ENCODE measurements around the gene CIROP. TPM values are rescaled to one million over a fixed set of nuclear protein-coding genes. Genes with fewer than 3 reads are reported as not detected.

The CIROP gene
- total and polyA plus RNA-seq, 2 donors (not counting 1 experiment from before 2014, with no cell fraction given): not detected

DNA sequence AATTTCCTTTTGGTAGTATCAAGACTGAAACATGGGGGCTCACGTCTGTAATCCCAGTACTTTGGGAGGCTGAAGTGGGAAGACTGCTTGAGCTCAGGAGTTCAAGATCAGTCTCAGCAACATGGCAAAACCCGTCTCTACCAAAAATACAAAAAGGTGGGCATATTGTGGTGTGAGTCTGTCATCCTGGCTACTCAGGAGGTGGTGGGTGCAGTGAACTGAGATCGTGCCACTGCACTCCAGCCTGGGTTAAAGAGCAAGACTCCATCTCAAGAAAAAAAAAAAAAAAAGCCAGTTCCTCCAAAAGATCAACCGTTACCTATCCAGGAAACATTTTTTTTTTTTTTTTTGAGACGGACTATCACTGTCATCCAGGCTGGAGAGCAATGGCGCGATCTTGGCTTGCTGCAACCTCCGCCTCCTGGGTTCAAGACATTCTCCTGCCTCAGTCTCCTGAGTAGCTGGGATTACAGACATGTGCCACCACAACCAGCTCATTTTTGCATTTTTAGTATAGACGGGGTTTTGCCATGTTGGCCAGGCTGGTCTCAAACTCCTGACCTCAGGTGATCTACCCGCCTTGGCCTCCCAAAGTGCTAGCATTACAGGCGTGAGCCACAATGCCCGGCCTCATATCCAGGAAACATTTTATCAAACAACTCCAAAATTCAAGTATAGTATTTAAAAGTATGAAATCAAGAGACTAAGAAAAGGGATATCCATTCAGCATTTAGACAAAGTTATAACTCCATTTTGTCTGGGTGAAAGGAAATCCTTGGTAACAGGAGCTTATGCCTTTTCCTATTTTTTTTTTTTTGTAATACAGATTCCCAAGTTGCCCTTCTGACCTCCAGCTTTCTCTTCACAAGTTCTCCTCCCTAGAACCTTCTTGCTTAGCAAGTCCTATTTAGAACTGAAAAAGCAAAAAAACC lies 13.2 kb downstream of the CIROP start:
- no peak for DNase-seq
- no peaks in the 10 kb centered on the region for H3K9me3 ChIP-seq (ENCODE audit: control extremely low read depth in 1 of 3, control insufficient read depth in 2 of 3, insufficient read depth in 1 of 3, low read length in 2 of 3)
- H3K4me3 ChIP-seq (ENCODE audit: control extremely low read depth in 1 of 5, extremely low read depth in 1 of 5, insufficient read depth in 1 of 5, low read depth in 2 of 5, low read length in 4 of 5): no peak overlapping the region
- no peaks in the 10 kb centered on the region for H3K27me3 Mint-ChIP-seq
- H3K4me1 ChIP-seq (ENCODE audit: control insufficient read depth in 2 of 2, insufficient read depth in 2 of 2, low read length in 2 of 2): peaks cover 14 to 17% of the 10 kb centered on the region in 2 donors
- H3K36me3 ChIP-seq (replicated peaks in 1 of 2; ENCODE audit: control extremely low read depth in 1 of 2, control insufficient read depth in 1 of 2, extremely low read depth in 1 of 2, insufficient read depth in 2 of 2, low read length in 1 of 2): peaks cover 9 to 65% of the 10 kb centered on the region in 2 experiments
- ChIA-PET POLR2A (interaction anchor here (0.7 kb wide), 2 partner anchors 370 to 530 kb away, joined by 4 to 8 read pairs; no protein-coding TSS in a partner anchor), CTCF (interaction anchor here (0.8 to 3.7 kb wide), 8 partner anchors 9 to 106 kb away, joined by 3 to 29 read pairs (median 4); no protein-coding TSS in a partner anchor)
- no peak overlapping the region for H2AFZ ChIP-seq (ENCODE audit: insufficient read depth, low read depth, low read length, poor library complexity, severe bottlenecking)
- H3K4me2 ChIP-seq (replicated peaks; ENCODE audit: low read depth, low read length, poor library complexity, severe bottlenecking): no peak overlapping the region
- no peak overlapping the region for H3K27ac Mint-ChIP-seq
- no peak overlapping the region for H3K9ac ChIP-seq (ENCODE audit: low read length)
- H3K79me2 ChIP-seq (ENCODE audit: control insufficient read depth, insufficient read depth, low read length): peaks cover 77% of the 10 kb centered on the region
- no peak for ATAC-seq (ENCODE audit: low read depth)
- WGBS (ENCODE audit: insufficient coverage): 100% methylated on average over 3 of the region's 12 CpGs
- no peak for TF ChIP-seq EZH2 (IDR thresholded peaks at IDR 0.05; ENCODE audit: borderline replicate concordance, insufficient read depth, low read depth, low read length, poor library complexity, severe bottlenecking)
- TF ChIP-seq, protein P1, sequence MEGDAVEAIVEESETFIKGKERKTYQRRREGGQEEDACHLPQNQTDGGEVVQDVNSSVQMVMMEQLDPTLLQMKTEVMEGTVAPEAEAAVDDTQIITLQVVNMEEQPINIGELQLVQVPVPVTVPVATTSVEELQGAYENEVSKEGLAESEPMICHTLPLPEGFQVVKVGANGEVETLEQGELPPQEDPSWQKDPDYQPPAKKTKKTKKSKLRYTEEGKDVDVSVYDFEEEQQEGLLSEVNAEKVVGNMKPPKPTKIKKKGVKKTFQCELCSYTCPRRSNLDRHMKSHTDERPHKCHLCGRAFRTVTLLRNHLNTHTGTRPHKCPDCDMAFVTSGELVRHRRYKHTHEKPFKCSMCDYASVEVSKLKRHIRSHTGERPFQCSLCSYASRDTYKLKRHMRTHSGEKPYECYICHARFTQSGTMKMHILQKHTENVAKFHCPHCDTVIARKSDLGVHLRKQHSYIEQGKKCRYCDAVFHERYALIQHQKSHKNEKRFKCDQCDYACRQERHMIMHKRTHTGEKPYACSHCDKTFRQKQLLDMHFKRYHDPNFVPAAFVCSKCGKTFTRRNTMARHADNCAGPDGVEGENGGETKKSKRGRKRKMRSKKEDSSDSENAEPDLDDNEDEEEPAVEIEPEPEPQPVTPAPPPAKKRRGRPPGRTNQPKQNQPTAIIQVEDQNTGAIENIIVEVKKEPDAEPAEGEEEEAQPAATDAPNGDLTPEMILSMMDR (IDR thresholded peaks at IDR 0.05): no peak
- no peaks in the 10 kb centered on the region for H3K27me3 ChIP-seq (replicated peaks in 1 of 4; ENCODE audit: control extremely low read depth in 1 of 4, control insufficient read depth in 3 of 4, insufficient read depth in 4 of 4, low read length in 3 of 4)
- intact Hi-C loops (cut with micrococcal nuclease): loop anchor here (5.0 to 10.0 kb wide), 5 partner anchors 34 to 1827 kb away; partner anchors contain the start of genes CDH24, EMC9, HNRNPC and PSME2
- H3K4me1 Mint-ChIP-seq: peaks cover 20% of the 10 kb centered on the region
- H3K27ac ChIP-seq (ENCODE audit: low read length in 2 of 2): no peak overlapping the region
- H4K20me1 ChIP-seq (ENCODE audit: control insufficient read depth, insufficient read depth, low read length, poor library complexity, severe bottlenecking): peaks cover 52% of the 10 kb centered on the region
- H3K4me3 Mint-ChIP-seq: no peak overlapping the region
- H3K9me3 Mint-ChIP-seq (ENCODE audit: insufficient read depth): no peaks in the 10 kb centered on the region
